Stimulated activated naive CD4-positive, alpha-beta T cell (primary cell): ENCODE data around the gene STK17A.
A peak's percentile ranks its signal among the peaks of the same experiment; 100 is the strongest.
"Not testable (repeated sequence)": the region's sequence is repeated elsewhere in the genome, so short reads cannot be mapped to it uniquely, and the experiment has no call there.

Experiments
- DNase-seq, 6 experiments: peaks; one replicate each; lab custom pipeline; 2025; lab: John Stamatoyannopoulos, UW

The STK17A gene

GRCh38 chr7:43596426-43596825 is 13.5 kb downstream of the STK17A start:
- not testable (repeated sequence) for DNase-seq

GRCh38 chr7:43600056-43600455 is 17.1 kb downstream of the STK17A start:
- DNase-seq, result no peak

GRCh38 chr7:43602256-43602655 is 19.3 kb downstream of the STK17A start:
- no peak for DNase-seq

GRCh38 chr7:43604251-43604650 is 21.3 kb downstream of the STK17A start:
- no peak for DNase-seq

- no peak for DNase-seq
Measured at GRCh38 chr7:43609097-43609496, 26.2 kb downstream of the STK17A start.

- no peak for DNase-seq
Measured at GRCh38 chr7:43612128-43612527, 29.2 kb downstream of the STK17A start.

- DNase-seq, result no peak
Measured at GRCh38 chr7:43612599-43613589, 30.0 kb downstream of the STK17A start.

GRCh38 chr7:43615558-43616145 is 32.7 kb downstream of the STK17A start:
- DNase-seq, result no peak

- DNase-seq, result no peak
Measured at GRCh38 chr7:43616977-43617376, 34.1 kb downstream of the STK17A start.

- no peak for DNase-seq
Measured at GRCh38 chr7:43618073-43618472, 35.2 kb downstream of the STK17A start.

GRCh38 chr7:43619213-43620012 is 36.5 kb downstream of the STK17A start:
- DNase-seq, result no peak

GRCh38 chr7:43621729-43622448 is 39.0 kb downstream of the STK17A start:
- peak in 2 of 6 experiments; percentile 14 to 39 for DNase-seq

- no peak for DNase-seq
Measured at GRCh38 chr7:43624156-43624555, 41.2 kb downstream of the STK17A start.

GRCh38 chr7:43625453-43625852 is 42.5 kb downstream of the STK17A start:
- peak in 4 of 6 experiments; percentile 27 to 68 (median 62) for DNase-seq

GRCh38 chr7:43625980-43626379 is 43.1 kb downstream of the STK17A start:
- DNase-seq, result no peak

- DNase-seq, result no peak
Measured at GRCh38 chr7:43626695-43627094, 43.8 kb downstream of the STK17A start.

GRCh38 chr7:43627798-43628197 is 44.9 kb downstream of the STK17A start:
- DNase-seq, result not testable (repeated sequence)

- DNase-seq, result no peak
Measured at GRCh38 chr7:43628431-43628830, 45.5 kb downstream of the STK17A start.

GRCh38 chr7:43629857-43630256 is 46.9 kb downstream of the STK17A start:
- no peak for DNase-seq

GRCh38 chr7:43630482-43630881 is 47.6 kb downstream of the STK17A start:
- no peak for DNase-seq

- peak in 1 of 6 experiments; percentile 20 for DNase-seq
Measured at GRCh38 chr7:43631559-43631958, 48.7 kb downstream of the STK17A start.

GRCh38 chr7:43632746-43633145 is 49.8 kb downstream of the STK17A start:
- DNase-seq, result no peak
